A673 (cell line): ENCODE data around the gene SUSD6.
A peak's percentile ranks its signal among the peaks of the same experiment; 100 is the strongest.

Experiments
- CTCF ChIP-seq: fragments of 300-800, 200-600 bp; sonication (generic); conservative IDR thresholded peaks from 2 replicates; pipeline ENCODE4 v1.5.1; 2017; ENCODE audit warnings: low read depth, mild to moderate bottlenecking, antibody characterized with exemption, low read length, moderate library complexity, mixed read lengths
- EZH2 ChIP-seq: fragments of 200-600 bp; sonication (generic); IDR thresholded peaks from 2 replicates; pipeline ENCODE4 v1.6.1; 2017; ENCODE audit warnings: borderline replicate concordance, low read depth, mild to moderate bottlenecking, mixed read lengths, antibody characterized with exemption, low read length; ENCODE audit not compliant: poor library complexity, severe bottlenecking

- TF ChIP-seq CTCF (peak; percentile 47), EZH2 (no peak)
Observed at GRCh38 chr14:69612783-69613130, 1.4 kb downstream of the SUSD6 start.
